Fibroblast of skin of left quadriceps (primary cell): ENCODE measurements around the gene PRPF38A.

Experiments
- DNase-seq, 2 experiments: peaks; one replicate each; pipeline ENCODE4 v3.0.0-alpha.2; 2013; ENCODE audit warnings: low read depth in 2 of 2

PRPF38A gene

GRCh38 chr1:52461821-52462220 is 57.4 kb downstream of the PRPF38A start:
- no peak for DNase-seq

DNA sequence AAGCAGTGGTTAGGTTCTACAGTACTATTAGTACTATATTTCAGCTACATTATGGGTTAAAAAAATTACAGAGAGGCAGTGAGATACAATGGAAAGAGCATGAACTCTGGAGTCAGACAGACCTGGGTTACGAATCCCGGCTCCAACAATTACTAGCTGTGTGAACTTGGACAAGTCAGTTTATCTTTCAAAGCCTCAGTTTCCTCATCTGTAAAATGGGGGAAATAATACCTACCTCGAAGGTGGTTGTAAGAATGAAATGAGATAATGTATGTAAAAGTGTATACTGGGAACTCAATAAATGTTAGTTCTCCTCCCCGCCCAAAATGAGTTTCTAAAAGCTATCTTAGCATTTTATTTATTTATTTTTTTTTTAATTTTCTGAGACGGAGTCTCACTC is 59.5 kb downstream of the PRPF38A start:
- no peak for DNase-seq

DNA sequence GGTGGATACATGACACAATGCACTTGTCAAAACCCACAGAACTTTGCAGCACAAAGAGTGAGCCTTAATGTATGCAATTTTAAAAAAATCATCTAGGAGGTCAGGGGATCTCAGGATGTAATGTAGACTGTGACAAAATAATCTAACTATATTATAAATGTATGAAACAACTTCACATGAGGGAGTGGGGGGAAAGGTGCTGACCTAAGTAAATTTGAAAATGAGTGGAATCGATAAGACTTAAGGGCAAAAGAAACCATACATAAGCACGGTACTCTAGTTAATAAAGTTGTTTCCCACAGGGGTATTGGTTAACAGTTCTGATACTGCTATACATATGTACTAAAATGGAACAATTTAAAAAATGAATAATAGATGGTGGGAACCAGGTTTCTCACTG is 64.7 kb downstream of the PRPF38A start:
- no peak for DNase-seq
